Uterus (tissue), 2 donors: Measurements from ENCODE around the gene YARS1.

Experiments used
- CTCF ChIP-seq, 4 experiments: fragments of 200-600 bp in 2 of 4; fragments of 450-650 bp in 2 of 4; sonication (generic) in 2 of 4; IDR thresholded peaks; one replicate each; pipeline ENCODE4 v1.5.1; 2016 to 2019; ENCODE audit warnings: antibody characterized with exemption in 4 of 4, mild to moderate bottlenecking in 2 of 4, moderate library complexity in 1 of 4
- POLR2A ChIP-seq, 2 donors: fragments of 450-650 bp; IDR thresholded peaks; one replicate each; pipeline ENCODE4 v1.6.1; 2016; ENCODE audit warnings: antibody characterized with exemption in 2 of 2, mild to moderate bottlenecking in 1 of 2, moderate library complexity in 1 of 2

DNA sequence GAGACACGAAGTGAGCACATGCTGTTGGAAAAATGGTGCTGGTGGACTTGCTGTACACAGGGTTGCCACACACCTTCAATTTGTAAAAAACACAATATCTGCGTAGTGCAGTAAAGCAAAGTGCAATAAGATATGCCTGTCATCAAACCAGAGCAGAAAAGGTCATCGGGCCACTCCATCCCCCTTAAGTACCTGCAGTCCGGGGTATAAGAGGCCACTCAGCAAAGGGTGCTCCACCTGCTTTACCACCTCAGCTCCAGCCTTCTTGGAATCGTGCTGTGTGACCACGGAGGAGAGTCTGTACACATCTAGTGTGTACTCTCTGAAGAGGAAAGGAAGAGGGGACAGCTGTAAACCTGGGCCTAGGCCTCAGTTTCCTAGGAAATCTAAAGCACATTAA is 10.9 kb downstream of the YARS1 start:
- no peak for TF ChIP-seq POLR2A (IDR thresholded peaks at IDR 0.05)
- no peak for TF ChIP-seq CTCF (IDR thresholded peaks at IDR 0.05)
